GM19193 (cell line): ENCODE measurements around the gene WDPCP.

Source experiments
- POLR2A ChIP-seq: IDR thresholded peaks from 4 replicates; pipeline ENCODE4 v1.6.1; 2011; ENCODE audit not compliant: insufficient read depth, insufficient read length; ENCODE audit errors: extremely low read depth

Gene WDPCP

GRCh38 chr2:63594660-63595059, 6.4 kb upstream of the WDPCP start:
- no peak for TF ChIP-seq POLR2A

- TF ChIP-seq POLR2A = no peak
Observed at GRCh38 chr2:63591566-63592175, 3.4 kb upstream of the WDPCP start.

GRCh38 chr2:63590626-63591408, 2.5 kb upstream of the WDPCP start:
- no peak for TF ChIP-seq POLR2A

GRCh38 chr2:63589148-63589958, 1.1 kb upstream of the WDPCP start:
- no peak for TF ChIP-seq POLR2A

- TF ChIP-seq POLR2A = no peak
Observed at GRCh38 chr2:63587814-63588384, 378 bp downstream of the WDPCP start.

- no peak for TF ChIP-seq POLR2A
Observed at GRCh38 chr2:63582873-63583272, 5.4 kb downstream of the WDPCP start.

- TF ChIP-seq POLR2A = no peak
Observed at GRCh38 chr2:63581298-63581961, 6.8 kb downstream of the WDPCP start.

GRCh38 chr2:63580651-63581297, 7.5 kb downstream of the WDPCP start:
- no peak for TF ChIP-seq POLR2A

GRCh38 chr2:63578767-63579166, 9.5 kb downstream of the WDPCP start:
- no peak for TF ChIP-seq POLR2A

- TF ChIP-seq POLR2A = no peak
Observed at GRCh38 chr2:63576546-63576945, 11.7 kb downstream of the WDPCP start.

GRCh38 chr2:63572001-63572400, 16.3 kb downstream of the WDPCP start:
- TF ChIP-seq POLR2A = no peak

GRCh38 chr2:63571291-63571690, 17.0 kb downstream of the WDPCP start:
- TF ChIP-seq POLR2A = no peak

GRCh38 chr2:63569740-63570139, 18.5 kb downstream of the WDPCP start:
- no peak for TF ChIP-seq POLR2A

- TF ChIP-seq POLR2A = no peak
Observed at GRCh38 chr2:63562751-63563150, 25.5 kb downstream of the WDPCP start.
